ENCODE measurements around the gene TGFBR1.

The TGFBR1 gene

GRCh38 chr9:99104459-99105151 lies at the start of gene TGFBR1:
TGFBR1 (plus strand) TSS chr9:99105113; CDS start chr9:99105206, 93 bp downstream.
- DNase-seq = peak; percentile 96

GRCh38 chr9:99055384-99055783 lies 49.5 kb upstream of the TGFBR1 start:
- no peak for DNase-seq

- no peak for DNase-seq
Observed at GRCh38 chr9:99056186-99056585, 48.7 kb upstream of the TGFBR1 start.

GRCh38 chr9:99056886-99057664 lies 47.8 kb upstream of the TGFBR1 start:
- no peak for DNase-seq

- DNase-seq = peak; percentile 48
Observed at GRCh38 chr9:99057665-99058625, 47.0 kb upstream of the TGFBR1 start.

GRCh38 chr9:99058964-99059921 lies 45.7 kb upstream of the TGFBR1 start:
- DNase-seq = no peak

GRCh38 chr9:99060621-99061020 lies 44.3 kb upstream of the TGFBR1 start:
- no peak for DNase-seq

GRCh38 chr9:99062549-99062948 lies 42.4 kb upstream of the TGFBR1 start:
- no peak for DNase-seq

GRCh38 chr9:99063522-99063921 lies 41.4 kb upstream of the TGFBR1 start:
- no peak for DNase-seq

- DNase-seq = no peak
Observed at GRCh38 chr9:99066571-99066970, 38.3 kb upstream of the TGFBR1 start.

GRCh38 chr9:99069075-99069474 lies 35.8 kb upstream of the TGFBR1 start:
- no peak for DNase-seq

GRCh38 chr9:99069546-99069945 lies 35.4 kb upstream of the TGFBR1 start:
- no peak for DNase-seq

GRCh38 chr9:99070681-99071080 lies 34.2 kb upstream of the TGFBR1 start:
- no peak for DNase-seq

GRCh38 chr9:99071313-99072039 lies 33.4 kb upstream of the TGFBR1 start:
- no peak for DNase-seq

- DNase-seq = no peak
Observed at GRCh38 chr9:99072040-99072394, 32.9 kb upstream of the TGFBR1 start.

GRCh38 chr9:99073347-99073746 lies 31.6 kb upstream of the TGFBR1 start:
- DNase-seq = no peak

- no peak for DNase-seq
Observed at GRCh38 chr9:99073985-99074901, 30.7 kb upstream of the TGFBR1 start.

GRCh38 chr9:99074902-99075245 lies 30.0 kb upstream of the TGFBR1 start:
- no peak for DNase-seq

- no peak for DNase-seq
Observed at GRCh38 chr9:99075246-99075912, 29.5 kb upstream of the TGFBR1 start.

- no peak for DNase-seq
Observed at GRCh38 chr9:99076030-99076429, 28.9 kb upstream of the TGFBR1 start.
